Lower leg skin (tissue), 3 donors: ENCODE data around the gene IL1R2.

Experiments used
- POLR2A ChIP-seq, 2 donors: fragments of 450-650 bp; IDR thresholded peaks; one replicate each; pipeline ENCODE4 v1.6.1; 2016 to 2017; ENCODE audit warnings: antibody characterized with exemption in 2 of 2, mild to moderate bottlenecking in 1 of 2, moderate library complexity in 1 of 2
- TF ChIP-seq, protein P1 (sequence below), 3 donors: fragments of 450-650 bp; IDR thresholded peaks; one replicate each; pipeline ENCODE4 v1.5.1; 2016; ENCODE audit warnings: antibody characterized with exemption in 3 of 3, mild to moderate bottlenecking in 3 of 3, moderate library complexity in 2 of 3

DNA sequence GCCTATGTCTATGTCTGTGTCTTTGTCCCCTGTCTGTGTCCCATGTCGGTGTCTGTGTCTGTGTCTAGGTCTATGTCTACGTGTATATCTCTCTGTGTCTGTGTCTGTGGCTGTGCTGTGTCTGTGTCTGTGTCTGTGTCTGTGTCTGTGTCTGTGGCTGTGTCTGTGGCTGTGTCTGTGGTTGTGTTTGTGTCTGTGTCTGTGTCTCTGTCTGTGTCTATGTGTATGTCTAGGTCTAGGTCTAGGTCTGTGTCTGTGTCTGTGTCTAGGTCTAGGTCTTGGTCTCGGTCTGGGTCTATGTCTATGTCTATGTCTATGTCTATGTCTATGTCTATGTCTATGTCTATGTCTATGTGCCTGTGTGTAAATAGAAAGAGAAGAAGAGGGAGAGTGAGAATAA is 11.9 kb downstream of the IL1R2 start:
- TF ChIP-seq, protein P1, sequence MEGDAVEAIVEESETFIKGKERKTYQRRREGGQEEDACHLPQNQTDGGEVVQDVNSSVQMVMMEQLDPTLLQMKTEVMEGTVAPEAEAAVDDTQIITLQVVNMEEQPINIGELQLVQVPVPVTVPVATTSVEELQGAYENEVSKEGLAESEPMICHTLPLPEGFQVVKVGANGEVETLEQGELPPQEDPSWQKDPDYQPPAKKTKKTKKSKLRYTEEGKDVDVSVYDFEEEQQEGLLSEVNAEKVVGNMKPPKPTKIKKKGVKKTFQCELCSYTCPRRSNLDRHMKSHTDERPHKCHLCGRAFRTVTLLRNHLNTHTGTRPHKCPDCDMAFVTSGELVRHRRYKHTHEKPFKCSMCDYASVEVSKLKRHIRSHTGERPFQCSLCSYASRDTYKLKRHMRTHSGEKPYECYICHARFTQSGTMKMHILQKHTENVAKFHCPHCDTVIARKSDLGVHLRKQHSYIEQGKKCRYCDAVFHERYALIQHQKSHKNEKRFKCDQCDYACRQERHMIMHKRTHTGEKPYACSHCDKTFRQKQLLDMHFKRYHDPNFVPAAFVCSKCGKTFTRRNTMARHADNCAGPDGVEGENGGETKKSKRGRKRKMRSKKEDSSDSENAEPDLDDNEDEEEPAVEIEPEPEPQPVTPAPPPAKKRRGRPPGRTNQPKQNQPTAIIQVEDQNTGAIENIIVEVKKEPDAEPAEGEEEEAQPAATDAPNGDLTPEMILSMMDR (IDR thresholded peaks at IDR 0.05) = no peak
- TF ChIP-seq POLR2A (IDR thresholded peaks at IDR 0.05) = no peak
